SKM-1 (cell line): Measurements from ENCODE around the gene ABHD13.
"Not testable (repeated sequence)": the region's sequence is repeated elsewhere in the genome, so short reads cannot be mapped to it uniquely, and the experiment has no call there.

ENCODE experiments used
- DNase-seq: peaks from one replicate; lab custom pipeline; 2025; ENCODE audit not compliant: unreplicated experiment; lab: John Stamatoyannopoulos, UW

The ABHD13 gene

DNA sequence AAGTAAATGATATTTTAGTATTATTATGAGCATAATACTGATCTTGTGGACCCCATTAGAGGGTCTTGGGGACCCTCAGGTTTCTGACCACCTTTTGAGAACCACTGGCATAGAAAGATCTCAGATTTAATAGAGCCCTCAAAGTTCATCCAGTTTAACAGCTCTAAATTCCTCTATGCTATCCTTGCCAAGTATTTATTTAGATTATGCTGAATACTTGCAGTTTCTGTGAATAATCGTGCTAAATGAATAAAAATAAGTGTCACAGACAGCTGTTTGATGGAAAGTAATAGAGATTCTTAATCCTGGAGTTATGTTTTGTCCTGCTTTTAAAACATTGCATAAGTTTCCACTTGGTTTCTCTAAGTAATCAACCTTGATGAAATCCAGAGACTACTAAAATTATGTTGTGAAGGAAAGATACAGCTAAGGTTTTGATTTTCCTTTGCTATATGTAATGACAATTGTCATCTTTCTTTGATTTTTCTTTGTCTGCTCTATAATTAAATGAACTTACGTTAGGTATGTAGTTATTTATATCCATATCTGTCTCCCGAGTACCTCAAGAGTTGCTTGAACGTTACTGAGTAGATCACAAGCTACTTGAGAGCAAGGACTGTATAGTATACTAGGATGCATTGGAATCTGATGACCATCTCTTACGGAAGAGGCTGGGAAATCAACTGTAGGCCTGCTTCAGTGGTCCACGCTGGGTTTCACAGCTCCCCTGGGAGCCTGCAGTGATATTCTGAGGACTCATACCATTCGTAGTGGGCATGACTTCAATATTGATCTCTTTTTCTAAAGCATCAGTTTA, 5.7 kb downstream of the ABHD13 start:
- no peak for DNase-seq

- DNase-seq: no peak
Observed at GRCh38 chr13:108225440-108225839, 7.2 kb downstream of the ABHD13 start.

DNA sequence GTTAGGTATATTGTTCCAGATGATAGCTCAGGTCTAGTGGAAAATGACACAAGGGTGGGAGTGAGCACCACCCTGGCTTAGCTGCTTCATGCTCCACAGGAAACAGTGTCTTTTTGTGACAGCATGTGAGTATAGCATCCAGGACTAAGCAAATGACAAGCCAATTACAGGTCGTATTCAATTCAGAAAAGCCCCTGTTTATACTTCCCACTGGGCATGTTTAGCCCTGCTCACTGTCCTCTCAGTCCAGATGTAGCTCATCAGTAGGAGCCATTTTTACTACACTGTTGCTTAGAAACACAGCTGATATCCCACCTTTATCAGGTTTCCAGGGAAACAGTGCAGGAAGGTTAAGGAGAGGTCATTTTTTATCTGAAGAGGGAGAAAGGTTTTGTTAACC, 8.0 kb downstream of the ABHD13 start:
- no peak for DNase-seq

DNA sequence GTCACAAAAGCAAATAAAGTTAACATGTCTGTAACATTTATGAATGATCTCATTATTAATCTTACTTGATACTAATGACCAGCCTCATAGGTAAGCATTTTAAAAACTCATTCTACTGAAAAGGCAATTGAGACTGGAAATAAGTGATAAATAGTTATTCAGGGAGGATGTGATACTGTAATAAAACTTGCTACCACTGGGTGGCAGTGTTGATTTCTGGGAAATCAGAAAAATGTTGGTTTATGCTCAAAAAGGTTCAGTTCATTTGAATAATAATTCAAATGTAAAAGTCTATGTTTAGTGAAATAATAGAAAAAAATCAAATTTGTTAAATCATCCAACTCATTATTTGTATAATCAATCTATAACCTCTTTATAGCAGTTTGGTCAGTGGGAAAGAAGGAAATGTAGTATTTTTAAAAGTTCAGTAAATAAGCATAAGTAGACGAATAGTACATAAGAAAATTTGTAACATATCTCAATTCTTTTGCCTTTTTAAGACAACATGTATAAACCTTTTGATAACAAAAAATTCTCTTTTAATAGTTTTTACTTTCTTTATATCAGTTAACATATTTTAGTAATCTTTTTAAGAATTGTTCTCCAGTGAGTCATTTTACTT, 9.6 kb downstream of the ABHD13 start:
- DNase-seq: peak; percentile 26

GRCh38 chr13:108230377-108230776, 12.2 kb downstream of the ABHD13 start:
- no peak for DNase-seq

DNA sequence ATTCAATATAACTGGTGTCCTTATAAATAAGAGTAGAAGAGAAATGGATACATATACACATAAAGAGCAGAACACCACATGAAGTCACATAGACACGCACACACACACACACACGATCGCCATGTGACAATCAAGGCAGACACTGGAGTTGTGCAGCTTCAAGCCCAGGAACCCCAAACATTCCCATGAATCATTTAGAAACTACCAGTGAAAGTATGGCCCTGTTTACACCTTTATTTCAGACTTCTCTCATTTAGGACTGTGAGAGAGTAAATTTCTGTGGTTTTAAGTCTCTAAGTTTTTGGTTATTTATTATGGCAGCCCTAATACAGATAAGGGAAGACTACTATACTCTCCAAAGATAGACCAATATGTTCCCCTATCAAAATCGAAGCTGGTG, 31.0 kb downstream of the ABHD13 start:
- DNase-seq: no peak

- no peak for DNase-seq
Observed at GRCh38 chr13:108257248-108257647, 39.1 kb downstream of the ABHD13 start.

DNA sequence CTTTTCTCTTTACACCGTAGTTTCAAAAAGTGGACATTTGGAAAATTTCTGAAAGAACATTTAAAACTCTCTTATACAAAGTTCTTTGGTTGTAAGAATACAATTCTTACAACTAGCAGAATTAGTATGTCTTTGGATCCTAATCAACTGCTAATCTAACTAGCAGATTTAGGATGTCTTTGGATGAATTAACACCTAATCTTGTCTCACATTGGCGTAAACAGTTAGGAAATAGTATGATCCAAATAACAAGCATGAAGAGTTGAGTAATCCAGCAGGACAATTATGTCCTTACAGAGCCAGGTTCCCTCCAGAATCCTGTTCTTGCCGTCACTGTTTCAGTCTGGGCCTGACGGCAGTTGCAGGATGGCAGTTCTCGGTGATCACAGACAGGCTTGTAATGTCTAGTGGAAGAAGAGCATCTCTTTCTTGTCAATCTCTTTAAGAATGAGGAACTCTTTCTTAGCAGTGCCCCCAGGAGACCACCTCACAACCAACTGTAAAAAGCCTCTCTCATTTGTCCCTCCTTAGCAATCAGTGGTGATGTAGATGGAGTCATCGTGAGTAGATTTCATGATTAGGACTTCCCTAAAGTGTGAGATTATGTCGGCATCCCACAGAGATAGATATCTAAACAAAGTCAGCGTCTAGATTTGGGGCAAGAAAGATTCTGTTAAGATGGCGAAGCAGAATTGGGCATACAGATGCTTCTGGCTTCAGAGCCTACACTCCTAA, 45.6 kb downstream of the ABHD13 start:
- DNase-seq: no peak

DNA sequence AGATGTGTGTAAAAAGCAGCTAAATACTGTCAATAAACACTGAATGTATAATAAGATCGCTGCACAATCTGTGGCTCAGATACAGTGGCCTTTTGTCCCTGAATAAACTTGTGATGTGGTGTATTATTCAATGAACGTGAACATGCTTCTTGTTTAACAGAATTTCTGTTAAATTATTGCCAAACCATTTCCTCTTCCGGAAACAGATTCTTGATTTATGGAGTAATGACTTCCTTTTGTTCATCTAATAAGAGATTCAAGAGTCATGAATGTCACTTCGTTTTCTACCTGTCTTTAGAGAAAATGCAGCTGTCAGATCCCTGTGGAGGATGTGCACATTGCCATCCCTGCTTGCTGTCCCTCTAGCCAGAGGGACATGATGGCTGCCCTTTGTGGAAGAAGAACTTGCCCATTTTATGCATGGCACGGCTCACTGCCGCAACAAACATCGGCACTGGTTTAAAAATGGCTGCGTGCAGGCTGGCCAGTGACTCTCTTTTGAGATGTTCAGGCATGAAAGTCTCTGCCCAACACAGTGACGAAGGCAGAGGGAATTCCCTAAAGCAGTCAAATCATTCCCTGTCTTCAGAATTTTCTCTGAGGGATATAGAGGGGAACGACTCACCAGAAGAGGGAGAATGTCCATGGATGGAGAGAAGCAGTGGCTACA, 48.3 kb downstream of the ABHD13 start:
- no peak for DNase-seq

GRCh38 chr13:108267347-108267746, 49.2 kb downstream of the ABHD13 start:
- DNase-seq: no peak

- DNase-seq: not testable (repeated sequence)
Observed at GRCh38 chr13:108267855-108268254, 49.7 kb downstream of the ABHD13 start.

DNA sequence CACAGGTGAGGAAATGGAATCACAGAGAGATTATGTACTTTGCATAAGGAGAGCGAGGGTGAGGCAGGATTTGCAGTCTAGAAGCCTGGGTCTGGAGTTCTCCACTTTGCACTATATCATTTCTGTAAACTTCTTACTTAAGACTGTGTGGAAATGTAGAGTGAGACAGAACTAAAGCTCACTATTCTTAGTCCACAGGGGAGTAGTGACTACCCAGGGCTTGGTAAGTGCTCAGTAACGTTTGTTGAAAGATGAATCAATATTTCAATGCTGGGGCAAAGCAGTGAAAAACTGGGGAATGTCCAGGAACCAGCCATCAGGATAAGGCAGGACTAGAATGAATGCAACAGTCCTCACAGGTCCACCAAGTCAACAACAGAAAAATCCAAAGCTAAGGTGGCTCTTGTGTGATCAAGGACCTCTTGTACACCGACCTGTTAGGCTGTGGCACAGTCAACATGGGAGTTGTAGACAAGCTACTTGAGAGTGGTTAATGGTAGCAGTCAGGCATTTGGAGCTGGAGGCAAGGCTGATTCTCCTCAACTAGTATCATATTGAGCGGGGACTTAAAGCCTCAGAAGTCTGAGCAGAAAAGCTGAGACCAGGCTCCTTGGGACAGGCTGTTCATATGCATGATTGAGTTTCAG, 50.4 kb downstream of the ABHD13 start:
- DNase-seq: no peak

DNA sequence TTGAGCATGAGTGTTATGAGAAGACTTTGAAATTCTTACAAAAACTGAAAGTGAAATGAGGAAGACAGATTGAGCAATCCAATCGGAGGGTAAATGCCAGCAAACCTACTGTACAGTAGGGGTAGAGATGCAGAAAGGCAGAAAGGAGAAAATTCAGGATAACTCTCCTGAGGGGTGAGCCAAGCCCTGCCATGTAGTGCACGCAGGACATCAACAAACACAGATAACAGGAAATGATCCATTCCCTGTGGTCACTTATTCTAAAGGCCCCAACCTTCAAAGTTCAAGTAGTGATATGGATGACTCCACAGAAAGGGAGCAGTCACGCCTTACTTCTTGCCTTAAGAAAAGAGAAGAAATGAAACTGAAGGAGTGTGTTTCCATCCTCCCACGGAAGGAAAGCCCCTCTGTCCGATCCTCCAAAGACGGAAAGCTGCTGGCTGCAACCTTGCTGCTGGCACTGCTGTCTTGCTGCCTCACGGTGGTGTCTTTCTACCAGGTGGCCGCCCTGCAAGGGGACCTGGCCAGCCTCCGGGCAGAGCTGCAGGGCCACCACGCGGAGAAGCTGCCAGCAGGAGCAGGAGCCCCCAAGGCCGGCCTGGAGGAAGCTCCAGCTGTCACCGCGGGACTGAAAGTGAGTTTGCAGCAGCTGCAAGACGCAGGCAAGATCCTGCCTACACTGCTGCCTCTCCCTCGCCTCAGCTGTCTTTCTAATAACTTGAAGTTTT, 51.6 kb downstream of the ABHD13 start, which contains the start of gene TNFSF13B:
TNFSF13B (plus strand) TSS at position 118 of the 728 bp plus-strand sequence; CDS start at position 296, 178 bp downstream.
- peak; percentile 74 for DNase-seq

- DNase-seq: no peak
Observed at GRCh38 chr13:108270442-108270841, 52.2 kb downstream of the ABHD13 start.

GRCh38 chr13:108272333-108272732, 54.1 kb downstream of the ABHD13 start:
- no peak for DNase-seq

- no peak for DNase-seq
Observed at GRCh38 chr13:108273429-108274118, 55.4 kb downstream of the ABHD13 start.

DNA sequence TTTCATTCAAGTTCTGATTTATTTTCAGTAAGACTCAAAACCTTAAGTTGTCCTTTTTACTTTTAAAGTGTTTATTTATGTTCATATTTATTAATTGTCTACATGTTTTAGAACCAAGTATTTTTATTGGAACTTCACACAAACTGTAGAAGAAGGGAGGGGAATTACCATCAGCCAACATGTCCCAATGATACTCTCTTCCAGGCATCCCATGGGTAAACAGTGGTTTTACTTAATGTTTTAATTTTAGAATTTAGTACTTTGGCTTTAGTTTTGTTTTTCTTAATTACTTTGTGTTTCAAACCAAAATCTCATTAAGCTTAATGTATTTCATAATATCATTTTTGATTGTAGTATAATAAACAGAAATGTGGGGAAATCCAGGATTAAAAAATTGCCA, 56.5 kb downstream of the ABHD13 start:
- DNase-seq: no peak

DNA sequence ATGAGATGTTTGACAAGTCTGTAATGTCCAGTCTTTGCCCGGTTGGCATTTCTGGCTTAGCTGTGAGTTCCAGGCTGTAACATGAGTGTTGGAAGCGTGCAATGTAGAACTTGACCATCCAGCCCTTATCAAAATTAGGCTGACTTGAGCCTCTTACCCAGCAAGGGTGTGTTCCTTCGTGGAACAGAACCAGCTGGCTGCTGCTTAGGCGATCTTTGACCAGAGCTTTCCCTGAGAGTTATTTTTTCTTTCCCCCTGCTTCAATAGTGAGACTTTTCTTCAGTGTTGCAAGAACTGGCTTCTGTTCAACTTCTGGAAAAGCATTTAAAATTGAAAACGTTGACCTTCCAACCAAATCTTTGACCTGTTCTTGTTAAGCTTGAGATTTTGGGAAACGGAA, 57.9 kb downstream of the ABHD13 start:
- DNase-seq: no peak

DNA sequence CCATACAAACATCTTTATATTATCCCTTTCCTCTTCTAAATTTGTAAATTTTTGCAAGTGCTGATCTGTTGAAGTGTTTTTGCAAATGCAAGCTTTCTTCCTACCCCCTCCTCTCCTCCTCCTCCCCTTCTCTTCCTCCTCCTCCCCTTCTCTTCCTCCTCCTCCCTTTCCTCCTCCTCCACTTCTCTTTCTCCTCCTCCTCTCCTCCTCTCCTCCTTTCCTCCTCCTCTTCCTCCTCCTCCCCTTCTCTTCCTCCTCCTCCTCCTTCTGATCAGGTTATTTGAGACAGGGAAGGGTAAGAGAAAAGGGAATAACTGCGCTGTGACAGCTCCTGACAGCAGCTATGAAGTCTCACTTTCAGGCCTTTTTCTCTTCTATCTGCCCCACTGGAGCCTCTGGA, 60.3 kb downstream of the ABHD13 start:
- no peak for DNase-seq

DNA sequence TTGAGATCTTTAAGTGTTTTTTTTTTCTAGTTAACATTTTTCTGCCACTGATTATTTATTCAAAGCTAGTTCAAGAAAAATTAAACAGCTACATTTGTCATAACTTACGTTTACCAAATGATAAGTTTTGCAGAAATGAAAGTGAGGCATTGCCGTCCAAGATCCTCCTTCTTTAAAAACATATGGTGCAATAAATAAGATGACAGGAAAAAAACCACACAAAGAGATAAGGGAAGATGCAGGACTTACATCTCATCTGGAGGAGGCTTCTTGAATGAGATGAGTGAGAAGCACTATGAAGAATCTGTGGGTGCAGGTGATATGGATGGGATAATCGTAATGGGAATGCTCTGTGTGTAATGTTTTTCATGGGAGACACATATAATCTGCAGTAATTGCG, 63.7 kb downstream of the ABHD13 start:
- DNase-seq: no peak
